GM18873 (cell line): ENCODE data around the gene MGMT.

ENCODE experiments used
- ATAC-seq: cut with Tn5 transposase; IDR thresholded peaks from one replicate; pipeline ENCODE4 v1.9.1; 2021; ENCODE audit warnings: mild to moderate bottlenecking, moderate library complexity, moderate number of reproducible peaks; ENCODE audit not compliant: unreplicated experiment, low FRiP score

The MGMT gene

DNA sequence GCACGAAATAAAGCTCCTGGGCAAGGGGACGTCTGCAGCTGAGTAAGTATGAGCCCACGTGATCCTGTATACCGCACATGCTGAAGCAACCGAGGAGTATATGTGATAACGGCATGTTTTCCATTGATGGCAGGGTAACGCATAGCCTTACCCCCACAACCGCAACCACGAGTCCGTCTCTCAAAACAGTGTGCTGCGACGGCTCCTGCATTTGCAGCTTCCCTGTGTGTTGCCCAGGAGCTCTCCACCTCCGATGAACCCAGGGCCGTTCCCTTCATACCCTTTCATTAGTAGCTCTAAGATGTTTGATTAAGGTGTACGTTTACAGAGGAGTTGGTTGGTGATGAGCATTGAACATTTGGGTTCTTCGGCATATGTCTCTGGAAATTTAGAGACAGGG, 69.3 kb downstream of the MGMT start:
- ATAC-seq = no peak

DNA sequence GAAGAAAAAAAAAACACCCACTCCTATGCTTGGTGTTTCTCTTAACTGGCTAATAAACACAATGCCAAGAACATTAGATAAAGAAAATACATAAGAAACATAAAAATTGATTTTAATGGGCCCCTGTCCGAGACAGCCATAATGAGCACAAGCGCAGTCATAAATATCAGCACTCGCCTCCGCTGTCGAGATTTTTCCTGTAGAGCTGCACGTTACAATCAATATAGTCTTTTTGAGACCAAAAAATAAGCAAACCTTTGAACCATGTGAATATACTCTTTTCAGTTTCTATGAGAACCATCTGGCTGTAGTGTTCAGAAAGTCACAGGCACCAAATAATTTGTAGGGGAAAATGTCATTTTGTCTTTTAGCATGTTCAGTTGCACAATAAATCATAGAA, 70.1 kb downstream of the MGMT start:
- no peak for ATAC-seq

DNA sequence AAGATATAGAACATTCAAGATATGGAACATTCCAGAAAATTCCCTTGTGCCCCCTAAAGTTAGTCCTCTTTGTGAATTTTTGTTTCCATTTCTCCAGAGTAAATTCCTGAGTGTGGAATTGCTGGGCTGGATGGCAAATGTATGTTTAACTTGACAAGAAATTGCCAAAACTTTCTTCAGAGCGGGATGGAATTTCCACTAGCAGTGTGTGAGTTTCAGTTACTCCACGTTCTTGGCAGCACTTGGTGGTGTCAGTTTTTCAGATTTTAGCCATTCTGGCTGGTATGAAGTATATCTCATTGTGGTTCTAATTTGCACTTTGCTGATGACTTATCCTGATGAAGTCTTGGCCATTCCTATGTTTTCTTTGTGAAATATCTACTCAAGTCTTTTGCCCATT, 71.2 kb downstream of the MGMT start:
- no peak for ATAC-seq

DNA sequence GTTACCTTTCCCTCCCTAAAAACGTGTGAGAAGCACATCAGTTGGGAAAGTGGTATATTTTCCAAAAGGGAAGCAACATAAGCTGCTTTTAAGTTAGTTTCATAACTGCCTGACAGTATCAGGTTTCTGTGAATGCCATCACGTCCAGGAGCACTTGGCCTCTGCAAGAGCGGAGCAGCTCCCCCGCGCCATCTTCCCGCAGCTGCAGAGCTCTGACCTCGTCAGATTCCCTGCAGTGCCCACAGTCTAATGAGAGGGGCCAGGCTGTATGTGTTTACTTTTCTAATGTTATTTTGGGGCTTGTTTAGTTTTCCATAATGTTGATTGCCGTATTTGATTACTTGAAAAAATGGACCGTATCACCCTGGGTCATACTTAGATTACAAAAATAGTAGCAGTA, 74.2 kb downstream of the MGMT start:
- no peak for ATAC-seq

DNA sequence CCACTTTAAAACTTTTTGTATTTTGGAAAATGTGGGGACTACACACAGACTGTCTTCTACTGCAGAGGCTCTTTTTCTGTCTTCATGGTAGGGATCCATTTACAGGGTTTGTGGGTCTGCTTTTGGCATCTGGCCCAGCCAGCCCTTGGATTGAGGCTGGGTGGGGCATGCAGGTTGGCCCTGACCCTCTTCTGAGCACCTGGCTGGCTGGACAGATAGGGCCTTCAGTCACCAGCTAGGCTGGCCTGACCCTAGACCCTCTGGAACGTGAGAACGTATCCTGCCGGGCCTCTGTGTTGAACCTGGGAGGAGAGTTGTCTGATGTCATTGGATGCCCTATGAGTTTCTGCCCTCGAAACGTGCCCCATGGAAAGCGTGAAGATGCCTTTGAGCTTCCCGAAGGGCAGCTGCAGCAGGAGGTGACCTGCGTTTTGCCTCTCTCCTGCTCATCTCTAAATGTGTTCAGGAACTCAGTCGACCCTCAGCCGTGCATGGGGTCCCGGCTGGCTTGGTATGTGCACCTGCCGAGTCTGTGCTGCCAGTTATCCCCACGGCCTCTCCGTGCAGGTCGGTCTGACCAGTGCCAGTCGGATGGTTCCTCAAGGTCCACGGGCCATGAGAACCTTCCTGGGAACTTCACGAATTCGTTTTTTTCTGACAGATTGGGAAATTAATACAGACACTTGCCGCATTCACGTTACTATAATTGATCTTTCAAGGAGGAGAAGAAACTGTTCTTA, 74.9 kb downstream of the MGMT start:
- ATAC-seq = no peak

DNA sequence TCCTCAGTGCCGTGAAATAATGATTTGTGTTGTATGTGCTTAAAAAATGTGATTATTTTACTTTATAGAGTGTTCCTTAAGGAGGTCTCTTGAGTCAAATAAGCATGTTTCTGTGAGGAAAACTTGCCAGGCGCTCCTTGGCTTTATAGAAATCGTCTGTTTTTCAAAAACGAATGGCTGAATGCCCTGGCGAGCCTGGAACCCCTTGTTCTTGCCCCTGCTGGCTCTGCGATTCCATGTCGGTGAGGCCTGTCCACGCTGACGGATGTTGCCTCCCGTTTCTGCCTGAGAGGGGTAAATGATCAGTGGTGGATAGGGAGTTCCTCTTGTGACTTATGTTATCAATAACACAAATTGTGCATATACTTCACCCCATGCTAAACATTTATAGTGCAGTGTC, 75.5 kb downstream of the MGMT start:
- no peak for ATAC-seq

DNA sequence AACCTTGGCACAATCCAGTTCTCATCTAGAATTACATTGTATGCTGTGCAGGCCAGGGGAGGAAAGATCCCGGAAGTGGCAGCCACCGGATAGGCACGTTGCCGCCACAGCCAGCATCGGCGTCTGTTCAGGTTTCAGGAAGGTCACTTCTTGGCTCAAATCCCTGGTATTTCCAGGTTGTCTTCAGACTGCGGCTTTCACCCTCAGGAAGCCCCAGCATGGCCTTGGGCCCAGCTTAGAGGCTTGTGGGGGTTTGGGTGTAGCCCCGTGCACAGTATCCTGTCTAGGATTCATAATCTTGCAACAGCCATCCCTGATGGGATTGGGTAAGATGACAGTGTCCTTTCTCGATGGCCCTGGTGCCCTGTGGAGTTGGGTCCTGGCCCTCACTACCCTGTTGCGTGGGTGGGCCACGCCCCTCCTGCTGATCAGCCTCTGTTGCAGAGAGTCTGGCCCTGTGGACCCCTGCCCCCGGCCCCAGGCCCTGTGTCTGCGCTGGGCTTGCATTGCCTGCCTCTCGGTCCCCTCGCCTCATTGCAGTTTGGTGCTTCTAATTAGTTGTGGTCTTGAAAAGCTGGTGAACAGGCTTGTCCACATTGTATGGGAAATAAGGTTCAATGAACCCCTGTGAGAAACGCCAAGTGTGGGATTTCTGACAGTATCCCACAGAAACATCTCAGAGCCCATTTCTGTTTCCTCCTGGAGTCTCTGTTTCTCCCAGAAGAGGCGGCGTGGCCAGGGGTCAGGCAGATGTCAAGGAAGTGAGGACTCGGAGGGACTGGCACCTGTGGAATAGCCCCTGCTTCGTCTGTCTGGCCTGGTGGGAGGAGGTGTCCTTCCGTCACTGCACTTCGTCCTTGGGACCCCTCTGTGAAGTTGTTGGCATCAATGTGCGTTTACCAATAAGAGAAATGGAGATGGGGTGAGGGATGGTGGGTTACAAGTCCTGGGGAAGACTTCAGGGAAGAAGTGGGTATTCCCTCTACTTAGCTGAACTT, 77.5 kb downstream of the MGMT start:
- ATAC-seq = no peak

DNA sequence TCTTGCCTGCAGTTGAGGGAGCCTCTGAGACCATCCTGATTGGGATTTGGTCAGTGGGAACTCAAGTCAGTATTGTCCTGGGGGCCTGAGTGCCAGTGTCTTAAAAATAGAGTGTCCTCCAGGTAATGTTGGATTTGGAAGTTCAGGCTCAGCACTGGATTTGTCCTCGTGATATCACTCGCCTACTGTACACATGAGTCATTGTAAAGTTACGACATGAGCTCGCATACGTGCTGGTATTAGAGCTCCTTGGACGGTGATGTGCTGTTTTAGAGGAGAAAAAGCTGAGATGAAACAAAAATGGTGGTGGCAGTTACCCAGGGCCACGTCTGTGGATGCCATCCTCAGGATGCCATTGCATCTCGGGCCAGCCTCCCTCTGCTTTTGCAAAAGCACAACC, 78.2 kb downstream of the MGMT start:
- no peak for ATAC-seq

DNA sequence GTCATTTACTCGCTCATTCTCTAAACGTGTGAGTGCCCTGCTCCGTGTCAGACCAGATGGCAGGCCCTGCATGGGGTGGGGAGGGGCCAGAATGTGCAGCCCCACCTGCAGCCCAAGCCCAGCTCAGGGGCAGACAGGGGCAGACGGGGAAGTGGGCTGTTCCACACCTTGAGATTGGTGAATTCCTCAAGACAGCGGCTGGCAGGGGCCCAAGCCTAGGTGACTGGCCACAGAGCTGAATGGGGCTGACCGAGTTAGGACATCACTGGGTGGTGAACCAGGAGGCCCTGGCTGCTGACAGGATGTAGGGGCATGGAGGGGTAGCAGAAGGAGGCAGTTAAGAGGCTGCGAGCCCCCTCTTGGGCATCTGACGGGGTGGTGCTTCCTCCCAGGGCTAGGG, 79.1 kb downstream of the MGMT start:
- ATAC-seq = no peak

DNA sequence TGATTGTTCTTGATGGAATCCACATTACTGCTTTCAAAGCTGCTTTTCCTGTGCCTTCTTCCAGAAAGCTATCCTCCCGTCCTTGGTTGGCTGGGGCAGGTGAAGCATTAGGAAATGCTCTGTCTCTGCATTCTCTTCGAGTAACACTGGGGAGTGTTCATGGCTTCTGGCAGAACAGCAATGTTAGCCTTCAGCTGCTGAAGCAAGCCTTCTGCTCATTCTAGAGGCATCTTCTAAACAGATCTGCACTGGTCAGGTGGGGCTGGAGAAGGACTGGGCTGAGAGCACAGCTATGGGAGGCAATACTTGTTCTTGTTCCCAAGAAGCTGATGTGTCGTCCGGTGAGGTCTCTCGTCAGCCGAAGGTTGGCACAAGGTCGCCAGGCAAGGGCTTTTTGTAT, 80.6 kb downstream of the MGMT start:
- no peak for ATAC-seq

DNA sequence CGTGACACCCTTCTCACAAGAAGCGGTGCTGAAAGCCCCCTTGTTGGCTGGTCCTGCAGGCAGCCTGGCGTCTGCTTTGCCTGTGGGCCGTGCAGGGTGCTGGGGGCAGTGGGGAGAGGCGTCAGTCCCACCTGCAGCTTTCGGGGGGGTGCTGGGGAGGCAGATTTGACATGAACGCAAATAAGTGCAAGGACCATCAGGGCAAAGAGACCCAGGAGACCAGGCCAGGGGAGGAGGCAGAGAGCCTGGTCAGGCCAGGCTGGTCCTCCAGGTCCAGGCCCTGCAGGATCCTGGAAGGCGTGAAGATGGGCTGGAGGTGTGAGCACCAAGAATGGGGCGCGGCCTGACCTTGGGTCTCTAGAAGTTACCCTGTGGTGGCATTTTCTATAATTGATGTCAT, 81.6 kb downstream of the MGMT start:
- no peak for ATAC-seq

DNA sequence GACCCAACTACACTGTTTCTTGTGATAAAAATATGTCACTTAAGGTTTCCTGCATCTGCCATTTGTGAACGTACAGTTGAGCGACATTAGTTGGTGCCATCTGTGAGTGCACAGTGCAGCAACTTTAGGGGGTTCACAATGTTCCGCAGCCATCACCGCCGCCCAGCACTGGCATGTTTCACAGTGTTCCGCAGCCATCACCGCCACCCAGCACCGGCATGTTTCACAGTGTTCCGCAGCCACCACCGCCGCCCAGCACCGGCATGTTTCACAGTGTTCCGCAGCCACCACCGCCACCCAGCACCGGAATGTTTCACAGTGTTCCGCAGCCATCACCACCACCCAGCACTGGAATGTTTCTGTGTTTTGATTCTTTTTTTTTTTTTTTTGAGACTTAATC, 83.0 kb downstream of the MGMT start:
- no peak for ATAC-seq

DNA sequence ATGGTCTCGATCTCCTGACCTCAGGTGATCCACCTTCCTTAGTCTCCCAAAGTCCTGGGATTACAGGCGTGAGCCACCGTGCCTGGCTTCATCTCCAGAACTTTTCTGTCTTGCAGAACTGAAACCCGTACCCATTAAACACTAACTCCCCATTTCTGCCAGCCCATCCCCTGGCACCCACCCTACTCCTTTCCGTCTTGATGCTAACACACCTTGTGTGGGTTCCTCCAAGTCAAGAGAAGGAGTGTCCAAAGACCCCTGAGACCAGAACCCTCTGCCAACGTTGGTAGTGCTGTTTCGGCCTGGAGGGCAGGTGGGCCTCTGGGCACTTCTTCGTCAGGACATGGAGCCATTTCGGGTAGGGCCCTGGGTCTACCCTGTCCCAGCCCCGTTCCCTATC, 83.6 kb downstream of the MGMT start:
- no peak for ATAC-seq

DNA sequence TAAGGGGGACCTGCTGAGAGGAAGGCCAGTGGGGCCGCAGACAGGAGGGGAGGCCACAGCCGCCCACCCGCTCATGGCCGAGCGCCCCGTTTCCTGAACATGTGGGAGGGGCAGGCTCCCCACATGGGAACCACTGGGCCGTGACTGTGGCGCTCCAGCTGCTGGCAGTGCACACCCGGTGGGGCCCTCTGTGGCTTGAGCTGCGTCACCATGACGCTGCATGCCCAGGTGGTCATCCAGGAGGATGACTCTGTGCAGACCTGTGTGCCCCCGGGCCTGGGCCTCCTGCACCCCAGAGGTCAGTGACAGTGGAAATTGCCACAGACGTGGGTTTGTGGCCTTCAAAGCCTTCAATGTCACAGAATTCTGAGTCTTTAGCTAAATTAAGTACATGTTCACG, 85.1 kb downstream of the MGMT start:
- peak; percentile 88 for ATAC-seq

DNA sequence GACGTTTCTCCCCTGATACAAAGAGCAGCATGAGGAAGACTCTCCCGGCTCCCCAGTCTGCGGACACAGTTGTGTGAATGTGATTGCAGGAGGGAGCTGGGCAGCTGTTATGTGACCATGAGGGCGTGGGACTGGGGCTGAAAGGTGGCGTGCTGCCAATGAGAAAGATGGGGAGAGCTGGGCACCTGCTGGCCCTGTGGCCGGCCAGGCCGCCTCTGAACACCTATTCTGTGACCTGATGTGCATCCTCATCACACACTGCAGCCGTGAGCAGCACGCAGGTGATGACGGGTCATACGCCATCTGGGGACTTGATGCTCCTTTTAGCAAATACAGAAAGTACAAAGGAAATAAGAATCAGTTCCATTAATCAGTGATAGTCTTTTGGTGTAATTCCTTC, 86.9 kb downstream of the MGMT start:
- no peak for ATAC-seq

DNA sequence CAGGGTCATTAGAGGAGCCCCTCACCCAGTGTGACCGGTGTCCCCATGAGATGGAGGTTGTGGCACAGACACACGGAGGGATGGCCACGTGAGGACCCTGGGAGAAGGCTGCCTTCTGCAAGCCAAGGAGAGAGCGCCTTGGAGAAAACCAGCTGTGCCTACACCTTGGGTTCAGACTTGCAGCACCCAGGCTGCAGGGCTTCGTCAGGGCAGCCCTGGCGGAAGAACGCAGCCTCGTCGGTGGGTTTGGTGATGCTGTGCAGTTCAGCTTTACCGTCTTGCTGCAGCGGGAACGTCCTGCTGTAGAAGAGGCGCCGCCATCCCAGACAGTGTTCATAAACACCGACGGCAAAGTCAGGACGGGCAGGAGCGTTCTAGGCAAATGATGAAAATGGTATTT, 89.3 kb downstream of the MGMT start:
- no peak for ATAC-seq

DNA sequence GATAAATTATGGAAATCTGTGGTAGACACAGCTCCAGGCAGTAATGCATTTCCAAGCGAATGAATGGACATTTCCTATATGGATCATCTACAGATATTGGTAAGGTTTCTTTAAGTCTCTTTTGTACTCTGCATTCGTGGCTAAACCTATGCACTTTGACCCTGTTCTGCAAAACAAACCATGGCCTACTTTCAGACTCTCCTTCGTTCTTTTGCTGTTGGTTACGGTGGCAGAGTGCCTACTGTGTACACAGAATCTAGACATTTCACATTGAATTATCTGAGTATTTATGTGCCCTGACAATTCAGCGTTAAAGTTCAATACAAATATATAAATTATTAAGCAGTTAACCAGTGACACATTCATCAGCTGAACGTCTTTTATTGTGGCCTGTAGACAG, 93.3 kb downstream of the MGMT start:
- ATAC-seq = no peak

DNA sequence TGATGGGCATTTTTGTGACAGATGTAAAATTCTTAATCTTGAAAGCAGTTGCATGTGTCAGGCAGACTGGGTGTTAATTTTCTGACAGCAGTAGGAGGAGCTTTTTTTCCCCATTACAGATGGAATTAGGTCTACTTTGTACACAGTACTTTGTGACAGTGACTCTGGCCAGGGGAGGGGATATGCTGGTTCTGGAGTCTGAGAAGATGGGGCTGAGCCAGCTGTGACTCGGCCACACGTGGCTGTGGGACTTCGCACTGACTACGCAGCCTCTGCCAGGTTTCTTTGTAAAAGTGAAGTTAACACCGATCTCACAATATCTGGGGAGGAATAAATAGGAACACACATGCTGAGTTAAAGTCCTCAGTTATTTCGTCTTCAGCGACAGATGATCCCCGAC, 95.4 kb downstream of the MGMT start:
- ATAC-seq = no peak

DNA sequence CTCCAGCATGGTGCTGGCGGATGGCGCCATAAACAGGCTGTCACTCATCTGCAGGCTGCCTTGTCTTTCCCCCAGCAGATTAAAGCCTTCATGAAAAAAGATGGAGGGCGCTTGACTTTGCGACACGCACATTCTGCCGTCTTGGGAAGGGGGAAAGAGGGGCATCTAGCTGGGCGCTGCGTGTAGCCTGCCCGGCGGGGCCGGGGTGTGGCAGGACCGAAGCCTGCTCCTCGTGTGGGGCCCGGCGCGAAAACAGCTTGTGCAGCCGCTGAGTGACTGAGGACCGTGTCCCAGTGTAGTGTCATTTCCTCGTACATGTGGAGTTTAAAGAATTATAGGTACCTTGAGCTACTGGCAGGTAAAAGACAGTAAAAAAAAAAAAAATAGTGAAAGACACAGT, 97.9 kb downstream of the MGMT start:
- ATAC-seq = no peak

DNA sequence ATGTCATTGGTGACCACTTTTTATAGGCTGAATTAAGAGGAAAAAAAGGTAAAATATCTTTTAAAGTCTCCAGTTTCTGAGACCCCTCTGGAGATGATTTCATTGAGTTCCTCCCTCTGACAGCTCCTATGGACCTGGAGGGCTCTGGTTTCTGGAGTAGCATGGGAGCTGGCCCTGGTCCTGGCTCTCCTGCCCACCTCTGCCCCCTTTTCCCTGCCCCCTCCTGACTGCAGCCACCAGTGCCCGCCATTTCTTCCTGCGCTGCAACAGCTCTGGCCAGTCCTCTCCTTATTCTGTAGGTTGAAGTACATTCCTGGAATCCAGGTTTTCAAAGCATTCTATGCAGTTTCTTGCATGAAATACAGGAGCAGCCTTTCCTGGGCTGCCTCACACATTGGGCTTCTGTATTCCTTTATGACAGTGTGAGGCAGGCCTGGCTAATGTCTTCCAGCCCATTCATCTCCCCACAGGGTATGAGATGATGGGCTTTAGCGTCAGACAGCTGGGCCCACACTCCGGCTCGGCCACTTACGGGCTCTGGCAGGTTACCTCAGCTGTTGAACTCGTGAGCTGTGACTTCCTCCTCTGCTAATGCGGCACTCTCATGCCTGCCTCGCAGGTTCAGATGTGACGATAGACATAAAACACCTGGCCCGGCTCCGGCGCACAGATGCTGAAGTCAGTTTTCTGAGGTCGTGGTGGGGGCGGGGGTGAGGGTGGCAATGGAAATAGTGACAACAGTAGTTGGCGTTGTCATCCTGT, 101.7 kb downstream of the MGMT start:
- no peak for ATAC-seq

DNA sequence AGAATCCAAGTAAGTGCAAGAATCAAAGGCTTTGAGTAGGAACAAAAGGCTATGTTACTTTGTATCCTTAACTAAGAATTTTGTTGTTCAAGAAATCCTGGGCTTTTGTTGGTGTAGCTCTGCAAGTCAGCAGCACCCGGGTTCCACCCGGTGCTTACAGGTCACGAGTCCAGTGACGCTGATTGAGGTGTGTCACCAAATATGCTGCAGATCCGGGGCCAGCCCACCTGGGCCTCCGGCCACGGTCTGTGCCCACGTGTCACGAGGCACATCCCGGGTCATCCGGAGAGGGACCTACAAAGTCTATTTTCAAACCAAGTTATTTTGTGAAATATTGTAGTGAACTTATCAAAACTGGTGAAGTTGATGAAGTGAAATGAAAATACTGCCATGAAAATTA, 103.1 kb downstream of the MGMT start:
- no peak for ATAC-seq
